ENCODE results near the gene CYSLTR2. TPM values are rescaled to one million over a fixed set of nuclear protein-coding genes. Genes with fewer than 3 reads are reported as not detected.

CYSLTR2 gene
- total RNA-seq, 1 experiment from 2014 or later = not detected

GRCh38 chr13:48680756-48681392 is 27.1 kb downstream of the CYSLTR2 start:
- intact Hi-C loops (cut with micrococcal nuclease; ENCODE audit: unreplicated experiment) = no loop called here
- no peak for TF ChIP-seq CTCF (conservative IDR thresholded peaks at IDR 0.05)
- BruUV-seq (replicated peaks) = no TSS peak

GRCh38 chr13:48681905-48682304 is 28.2 kb downstream of the CYSLTR2 start:
- H3K4me3 ChIP-seq = no peak overlapping the region
- BruUV-seq (replicated peaks) = no TSS peak
- no peaks in the 10 kb centered on the region for H3K79me2 ChIP-seq (ENCODE audit: low read depth)
- H3F3A ChIP-seq (ENCODE audit: insufficient read depth, low read depth) = no peaks in the 10 kb centered on the region
- H3K27me3 ChIP-seq (ENCODE audit: insufficient read depth, low read depth) = 0 out of 2 replicates have a peak, but pooled peaks cover 9% of the 10 kb centered on the region
- DNase-seq = no peak
- ChIA-PET POLR2A (ENCODE audit: unreplicated experiment) (no interaction called here), CTCF (no interaction called here)
- H2AFZ ChIP-seq = no peak overlapping the region
- TF ChIP-seq EZH2 (IDR thresholded peaks at IDR 0.05; ENCODE audit: low read depth) (no peak), CTCF (conservative IDR thresholded peaks at IDR 0.05) (no peak)
- no peaks in the 10 kb centered on the region for H3K4me1 ChIP-seq (replicated peaks; ENCODE audit: insufficient read depth)
- intact Hi-C loops (cut with micrococcal nuclease; ENCODE audit: unreplicated experiment) = no loop called here
- H3K9me3 ChIP-seq (ENCODE audit: insufficient read depth, low read depth) = no peaks in the 10 kb centered on the region
- H3K9me2 ChIP-seq (ENCODE audit: insufficient read depth) = no peaks in the 10 kb centered on the region
- H3K4me2 ChIP-seq = no peak overlapping the region
- no peak overlapping the region for H3K27ac ChIP-seq
- no peaks in the 10 kb centered on the region for H3K36me3 ChIP-seq (ENCODE audit: low read depth)
- no peaks in the 10 kb centered on the region for H4K20me1 ChIP-seq (ENCODE audit: insufficient read depth)

More at GRCh38 chr13:48680756-48681392, 27.1 kb downstream of the CYSLTR2 start:
- Histone ChIP-seq H3K9me2 (ENCODE audit: insufficient read depth) (no peaks in the 10 kb centered on the region), H3K4me3 (no peak overlapping the region), H3K79me2 (ENCODE audit: low read depth) (no peaks in the 10 kb centered on the region), H3K4me2 (no peak overlapping the region), H3K27me3 (ENCODE audit: insufficient read depth, low read depth) (0 out of 2 replicates have a peak, but pooled peaks cover 9% of the 10 kb centered on the region), H3K27ac (no peak overlapping the region), H3K9me3 (ENCODE audit: insufficient read depth, low read depth) (no peaks in the 10 kb centered on the region), H3K4me1 (replicated peaks; ENCODE audit: insufficient read depth) (no peaks in the 10 kb centered on the region), H3K36me3 (ENCODE audit: low read depth) (no peaks in the 10 kb centered on the region), H3F3A (ENCODE audit: insufficient read depth, low read depth) (no peaks in the 10 kb centered on the region), H2AFZ (no peak overlapping the region), H4K20me1 (ENCODE audit: insufficient read depth) (no peaks in the 10 kb centered on the region)
- CTCF ChIA-PET = no interaction called here
- no peak for DNase-seq
- POLR2A ChIA-PET (ENCODE audit: unreplicated experiment) = no interaction called here

- 0 out of 2 replicates have a peak, but pooled peaks cover 9% of the 10 kb centered on the region for H3K27me3 ChIP-seq (ENCODE audit: insufficient read depth, low read depth)
- POLR2A ChIA-PET (ENCODE audit: unreplicated experiment) = no interaction called here
- H3K9me3 ChIP-seq (ENCODE audit: insufficient read depth, low read depth) = no peaks in the 10 kb centered on the region
- no peak for DNase-seq
- no peaks in the 10 kb centered on the region for H3K79me2 ChIP-seq (ENCODE audit: low read depth)
- no peaks in the 10 kb centered on the region for H3K9me2 ChIP-seq (ENCODE audit: insufficient read depth)
- no peaks in the 10 kb centered on the region for H3K4me1 ChIP-seq (replicated peaks; ENCODE audit: insufficient read depth)
- no TSS peak for BruUV-seq (replicated peaks)
- CTCF ChIA-PET = no interaction called here
- no peak overlapping the region for H3K4me2 ChIP-seq
- TF ChIP-seq EZH2 (IDR thresholded peaks at IDR 0.05; ENCODE audit: low read depth) (no peak), CTCF (conservative IDR thresholded peaks at IDR 0.05) (no peak)
- H3K27ac ChIP-seq = no peak overlapping the region
- H4K20me1 ChIP-seq (ENCODE audit: insufficient read depth) = no peaks in the 10 kb centered on the region
- no peaks in the 10 kb centered on the region for H3K36me3 ChIP-seq (ENCODE audit: low read depth)
- intact Hi-C loops (cut with micrococcal nuclease; ENCODE audit: unreplicated experiment) = no loop called here
- no peak overlapping the region for H3K4me3 ChIP-seq
- no peak overlapping the region for H2AFZ ChIP-seq
- no peaks in the 10 kb centered on the region for H3F3A ChIP-seq (ENCODE audit: insufficient read depth, low read depth)
Observed at GRCh38 chr13:48682436-48682835, 28.7 kb downstream of the CYSLTR2 start.

All from PC-9 (cell line).